H9 (cell line): Measurements from ENCODE around the gene LIX1L. TPM values are rescaled to one million over a fixed set of nuclear protein-coding genes. Genes with fewer than 3 reads are reported as not detected.

Source experiments
- DNase-seq: peaks from one replicate; pipeline ENCODE4 v3.0.0-alpha.2; 2017
- H2AFZ ChIP-seq: one replicate; pipeline ENCODE4 v1.6.1; 2013; ENCODE audit warnings: mild to moderate bottlenecking, low read length, control low read depth, moderate library complexity
- H2AK5ac ChIP-seq: 2 replicates; pipeline ENCODE4 v1.6.1; 2013; ENCODE audit warnings: low read length, control low read depth, mixed read lengths; ENCODE audit not compliant: insufficient read length
- H2BK120ac ChIP-seq: one replicate; pipeline ENCODE4 v1.6.1; 2013; ENCODE audit warnings: low read depth, mild to moderate bottlenecking, low read length, control low read depth, inconsistent platforms; ENCODE audit not compliant: poor library complexity, severe bottlenecking
- H2BK12ac ChIP-seq: 2 replicates; pipeline ENCODE4 v1.6.1; 2013; ENCODE audit warnings: low read length, control low read depth, mixed read lengths, low read depth; ENCODE audit not compliant: insufficient read length
- H2BK15ac ChIP-seq: 2 replicates; pipeline ENCODE4 v1.6.1; 2013; ENCODE audit warnings: low read depth, low read length, control low read depth
- H2BK20ac ChIP-seq: one replicate; pipeline ENCODE4 v1.6.1; 2013; ENCODE audit warnings: low read depth, mild to moderate bottlenecking, low read length, control low read depth, inconsistent platforms; ENCODE audit not compliant: poor library complexity, severe bottlenecking
- H2BK5ac ChIP-seq: 2 replicates; pipeline ENCODE4 v1.6.1; 2013; ENCODE audit warnings: low read length, control low read depth, mixed read lengths; ENCODE audit not compliant: insufficient read length
- H3K14ac ChIP-seq: 2 replicates; pipeline ENCODE4 v1.6.1; 2013; ENCODE audit warnings: low read length, control low read depth; ENCODE audit not compliant: insufficient read depth
- H3K18ac ChIP-seq: 2 replicates; pipeline ENCODE4 v1.6.1; 2013; ENCODE audit warnings: low read depth, mild to moderate bottlenecking, mixed read lengths, low read length, control low read depth; ENCODE audit not compliant: insufficient read length
- H3K23ac ChIP-seq: 2 replicates; pipeline ENCODE4 v1.6.1; 2013; ENCODE audit warnings: low read length, control low read depth, mixed read lengths, low read depth; ENCODE audit not compliant: insufficient read length
- H3K23me2 ChIP-seq: 2 replicates; pipeline ENCODE4 v1.6.1; 2013; ENCODE audit warnings: low read depth, mild to moderate bottlenecking, mixed read lengths, low read length, control low read depth; ENCODE audit not compliant: insufficient read length, poor library complexity, severe bottlenecking
- H3K27ac ChIP-seq: 2 replicates; pipeline ENCODE4 v1.5.1; 2013; ENCODE audit warnings: low read length, control low read depth, mixed read lengths, low read depth; ENCODE audit not compliant: insufficient read length
- H3K27me3 ChIP-seq: 2 replicates; pipeline ENCODE4 v1.6.1; 2013; ENCODE audit warnings: low read length, control low read depth, inconsistent platforms; ENCODE audit not compliant: insufficient read depth
- H3K4ac ChIP-seq: 2 replicates; pipeline ENCODE4 v1.6.1; 2013; ENCODE audit warnings: low read depth, mild to moderate bottlenecking, control low read depth, inconsistent platforms, low read length, moderate library complexity
- H3K4me1 ChIP-seq: 2 replicates; pipeline ENCODE4 v1.6.1; 2013; ENCODE audit warnings: low read length, control low read depth, inconsistent platforms; ENCODE audit not compliant: insufficient read depth
- H3K4me2 ChIP-seq: 2 replicates; pipeline ENCODE4 v1.6.1; 2013; ENCODE audit warnings: low read length, control low read depth, mixed read lengths; ENCODE audit not compliant: insufficient read length, insufficient read depth
- H3K56ac ChIP-seq: 2 replicates; pipeline ENCODE4 v1.6.1; 2013; ENCODE audit warnings: low read depth, mild to moderate bottlenecking, mixed read lengths, low read length, control low read depth; ENCODE audit not compliant: insufficient read length
- H3K79me1 ChIP-seq: 2 replicates; pipeline ENCODE4 v1.6.1; 2013; ENCODE audit warnings: low read depth, mild to moderate bottlenecking, moderate library complexity, low read length, control low read depth, inconsistent platforms; ENCODE audit not compliant: insufficient read depth, poor library complexity, severe bottlenecking
- H3K79me2 ChIP-seq: 2 replicates; pipeline ENCODE4 v1.6.1; 2013; ENCODE audit warnings: low read length, control low read depth, inconsistent platforms; ENCODE audit not compliant: insufficient read depth
- H3K9ac ChIP-seq: 2 replicates; pipeline ENCODE4 v1.6.1; 2013; ENCODE audit warnings: low read length, control low read depth, mixed read lengths; ENCODE audit not compliant: insufficient read length; ENCODE audit errors: extremely low read depth
- H3K9me3 ChIP-seq: one replicate; pipeline ENCODE4 v1.6.1; 2013; ENCODE audit warnings: low read depth, low read length, inconsistent platforms; ENCODE audit not compliant: control insufficient read depth
- H3T11ph ChIP-seq: one replicate; pipeline ENCODE4 v1.6.1; 2013; ENCODE audit warnings: mild to moderate bottlenecking, low read length, control low read depth, inconsistent platforms
- H4K20me1 ChIP-seq: one replicate; pipeline ENCODE4 v1.6.1; 2013; ENCODE audit not compliant: control insufficient read depth, insufficient read length, insufficient read depth
- H4K5ac ChIP-seq: 2 replicates; pipeline ENCODE4 v1.6.1; 2013; ENCODE audit warnings: low read depth, mild to moderate bottlenecking, mixed read lengths, low read length, control low read depth; ENCODE audit not compliant: insufficient read length
- H4K8ac ChIP-seq: replicated peaks from 2 replicates; pipeline ENCODE4 v1.6.1; 2013; ENCODE audit warnings: low read length, control low read depth, mixed read lengths, low read depth; ENCODE audit not compliant: insufficient read length
- H4K91ac ChIP-seq: 2 replicates; pipeline ENCODE4 v1.6.1; 2013; ENCODE audit warnings: low read depth, mild to moderate bottlenecking, moderate library complexity, mixed read lengths, low read length, control low read depth; ENCODE audit not compliant: insufficient read length
- H3K27ac Mint-ChIP-seq, 3 experiments: 2 replicates in 2 of 3; 3 replicates in 1 of 3; pipeline ENCODE4 v1.8.0; 2020 to 2021; ENCODE audit warnings: mixed read lengths in 3 of 3, mild to moderate bottlenecking in 1 of 3, moderate library complexity in 1 of 3
- H3K27me3 Mint-ChIP-seq: 2 replicates; pipeline ENCODE4 v1.8.0; 2021; ENCODE audit warnings: low read depth, mild to moderate bottlenecking, moderate library complexity, mixed read lengths
- H3K36me3 Mint-ChIP-seq, 3 experiments: 2 replicates in 2 of 3; 3 replicates in 1 of 3; pipeline ENCODE4 v1.8.0; 2020 to 2021; ENCODE audit warnings: low read depth in 3 of 3, mixed read lengths in 3 of 3; ENCODE audit not compliant: insufficient read depth in 1 of 3
- H3K4me1 Mint-ChIP-seq, 2 experiments: 2 replicates each; pipeline ENCODE4 v1.8.0; 2020; ENCODE audit warnings: mixed read lengths in 2 of 2
- H3K4me3 Mint-ChIP-seq, 2 experiments: 2 replicates in 1 of 2; 3 replicates in 1 of 2; pipeline ENCODE4 v1.8.0; 2020 to 2021; ENCODE audit warnings: mild to moderate bottlenecking in 2 of 2, mixed read lengths in 2 of 2, moderate library complexity in 1 of 2
- H3K9me3 Mint-ChIP-seq, 2 experiments: 2 replicates in 1 of 2; 3 replicates in 1 of 2; pipeline ENCODE4 v1.8.0; 2020; ENCODE audit warnings: mild to moderate bottlenecking in 2 of 2, mixed read lengths in 2 of 2, moderate library complexity in 1 of 2
- CTCF ChIP-seq: fragments of 200-600 bp; sonication (generic); conservative IDR thresholded peaks from 3 replicates; pipeline ENCODE4 v1.8.0; 2021; ENCODE audit warnings: antibody characterized with exemption, mild to moderate bottlenecking
- WGBS: extraction: QIAGEN DNeasy Blood & Tissue Kit; methylation state at CpG from one replicate; pipeline ENCODE4 v1.1.7; 2013; ENCODE audit warnings: missing lambda C conversion rate, low lambda C conversion rate, mixed read lengths; ENCODE audit not compliant: insufficient read length; ENCODE audit errors: extremely low coverage; 5-methylcytosine and 5-hydroxymethylcytosine counted together
- total RNA-seq: library from RNA; stranded (reverse); gene quantifications from 2 replicates; pipeline ENCODE4 v1.2.1, GENCODE V29; 2021

LIX1L gene
- total RNA-seq, 1 experiment from 2014 or later = 5.9 TPM

- Histone ChIP-seq H3K23ac (no peak overlapping the region), H2BK5ac (no peak overlapping the region), H3K27ac (no peak overlapping the region), H3K14ac (no peak overlapping the region), H3K27me3 (peaks cover 26% of the 10 kb centered on the region; the same call in 1 of the 2 replicates), H3K79me2 (no peaks in the 10 kb centered on the region), H2BK20ac (no peak overlapping the region), H2AK5ac (no peak overlapping the region), H2BK120ac (no peak overlapping the region), H3K4me2 (peak overlapping the region; percentile 92), H4K91ac (no peak overlapping the region), H4K5ac (no peak overlapping the region), H2AFZ (no peak overlapping the region), H2BK15ac (no peak overlapping the region), H3K18ac (no peak overlapping the region), H3K23me2 (peaks cover 19% of the 10 kb centered on the region), H4K20me1 (no peaks in the 10 kb centered on the region), H3K79me1 (no peaks in the 10 kb centered on the region), H2BK12ac (no peak overlapping the region), H3T11ph (no peak overlapping the region), H3K9ac (no peak overlapping the region), H3K4me1 (no peaks in the 10 kb centered on the region; the same call in 1 of the 2 replicates), H4K8ac (no peak overlapping the region), H3K4ac (no peak overlapping the region), H3K56ac (no peak overlapping the region), H3K9me3 (no peaks in the 10 kb centered on the region)
- Mint-ChIP-seq H3K36me3 (no peaks in the 10 kb centered on the region; a peak in 1 of 7 replicates), H3K9me3 (no peaks in the 10 kb centered on the region), H3K27ac (no peak overlapping the region), H3K27me3 (peaks cover 59% of the 10 kb centered on the region), H3K4me1 (peaks cover 27 to 28% of the 10 kb centered on the region in 2 experiments), H3K4me3 (peak overlapping the region; percentile 77 to 82)
- no CpG with 5 or more reads among the region's 3 CpGs for WGBS
- DNase-seq = no peak
- no peak for TF ChIP-seq CTCF
Observed at GRCh38 chr1:145956781-145957442, 905 bp downstream of the LIX1L start.
